ENCODE measurements around the gene IGSF22. TPM values are rescaled to one million over a fixed set of nuclear protein-coding genes. Genes with fewer than 3 reads are reported as not detected.
"Not testable (repeated sequence)": the region's sequence is repeated elsewhere in the genome, so short reads cannot be mapped to it uniquely, and the experiment has no call there.

Gene IGSF22
- polyA plus RNA-seq, 1 of the 3 experiments (the other 2 are of a cell fraction) = 0.02 TPM

- Histone ChIP-seq H3K36me3 (replicated peaks in 1 of 2; ENCODE audit: control insufficient read depth in 1 of 2, insufficient read depth in 2 of 2, low read length in 1 of 2) (no peaks in the 10 kb centered on the region), H3F3A (replicated peaks; ENCODE audit: insufficient read depth) (no peaks in the 10 kb centered on the region), H3K9me2 (no peaks in the 10 kb centered on the region), H3K27me3 (ENCODE audit: insufficient read depth) (no peaks in the 10 kb centered on the region), H3K79me2 (ENCODE audit: insufficient read depth) (no peaks in the 10 kb centered on the region), H4K20me1 (ENCODE audit: insufficient read depth) (no peaks in the 10 kb centered on the region), H3K4me2 (no peak overlapping the region), H3K4me1 (ENCODE audit: control insufficient read depth in 1 of 2, insufficient read depth in 2 of 2, low read depth in 1 of 2, low read length in 1 of 2) (peaks cover 0 to 4% of the 10 kb centered on the region in 2 experiments; a peak in 1 of 4 replicates), H3K9me3 (no peaks in the 10 kb centered on the region), H3K9ac (no peak overlapping the region), H3K4me3 (ENCODE audit: low read depth in 2 of 2, low read length in 1 of 2) (no peak overlapping the region), H2AFZ (ENCODE audit: low read depth) (no peak overlapping the region), H3K27ac (ENCODE audit: low read depth in 2 of 2, low read length in 1 of 2) (no peak overlapping the region)
- 68% methylated on average over 8 of the region's 9 CpGs for WGBS (ENCODE audit: low lambda C conversion rate)
- TF ChIP-seq PBX3 (IDR thresholded peaks at IDR 0.05) (no peak), RCOR1 (IDR thresholded peaks at IDR 0.05; ENCODE audit: low read length) (no peak), MXI1 (IDR thresholded peaks at IDR 0.05; ENCODE audit: low read depth, low read length) (no peak), FOXM1 (IDR thresholded peaks at IDR 0.05; ENCODE audit: low read depth) (no peak), MEF2A (IDR thresholded peaks at IDR 0.05; ENCODE audit: borderline replicate concordance, low read depth) (no peak), TAF1 (IDR thresholded peaks at IDR 0.05; ENCODE audit: borderline replicate concordance, low read depth, low read length) (no peak), NRF1 (IDR thresholded peaks at IDR 0.05; ENCODE audit: low read depth, low read length) (no peak), RAD21 (IDR thresholded peaks at IDR 0.05; ENCODE audit: low read length) (no peak), TEAD4 (IDR thresholded peaks at IDR 0.05; ENCODE audit: borderline replicate concordance, insufficient read depth) (no peak), REST (IDR thresholded peaks at IDR 0.05; ENCODE audit: low read depth, low read length) (no peak), EZH2phosphoT487 (IDR thresholded peaks at IDR 0.05; ENCODE audit: borderline replicate concordance, low read depth) (no peak), JUND (IDR thresholded peaks at IDR 0.05) (no peak), USF1 (IDR thresholded peaks at IDR 0.05; ENCODE audit: borderline replicate concordance, low read depth) (no peak), RXRA (IDR thresholded peaks at IDR 0.05; ENCODE audit: borderline replicate concordance, low read depth) (no peak), RFX5 (IDR thresholded peaks at IDR 0.05; ENCODE audit: low read length) (no peak), TCF12 (IDR thresholded peaks at IDR 0.05) (no peak), SMC3 (IDR thresholded peaks at IDR 0.05; ENCODE audit: low read depth, low read length) (no peak), ELF1 (IDR thresholded peaks at IDR 0.05) (no peak), NFIC (IDR thresholded peaks at IDR 0.05; ENCODE audit: borderline replicate concordance) (no peak), SIN3A (IDR thresholded peaks at IDR 0.05; ENCODE audit: borderline replicate concordance, low read depth, low read length) (no peak)
- ChIA-PET POLR2A (no interaction called here), CTCF (no interaction called here)
- no peak for DNase-seq
These were observed 32.8 kb downstream of the IGSF22 start for GRCh38 chr11:18692941-18693760.

- H3F3A ChIP-seq (replicated peaks; ENCODE audit: insufficient read depth); H3K36me3 ChIP-seq (replicated peaks in 1 of 2; ENCODE audit: control insufficient read depth in 1 of 2, insufficient read depth in 2 of 2, low read length in 1 of 2); H3K9me3 ChIP-seq; H3K79me2 ChIP-seq (ENCODE audit: insufficient read depth); H3K4me1 ChIP-seq (ENCODE audit: control insufficient read depth in 1 of 2, insufficient read depth in 2 of 2, low read depth in 1 of 2, low read length in 1 of 2); CTCF ChIA-PET; POLR2A ChIA-PET; H3K27ac ChIP-seq (ENCODE audit: low read depth in 2 of 2, low read length in 1 of 2); H3K9me2 ChIP-seq; H4K20me1 ChIP-seq (ENCODE audit: insufficient read depth); H2AFZ ChIP-seq (ENCODE audit: low read depth); H3K4me3 ChIP-seq (ENCODE audit: low read depth in 2 of 2, low read length in 1 of 2); DNase-seq; H3K9ac ChIP-seq; H3K27me3 ChIP-seq (ENCODE audit: insufficient read depth); H3K4me2 ChIP-seq: not testable (repeated sequence)
- WGBS (ENCODE audit: low lambda C conversion rate) = 73% methylated on average over 4 of the region's 4 CpGs
These were observed 34.4 kb downstream of the IGSF22 start for GRCh38 chr11:18691467-18692140.
